Common myeloid progenitor, CD34-positive (primary cell): ENCODE results near the gene POLR1E.

ENCODE experiments used
- CTCF ChIA-PET: fragments of 350-600 bp; sonication (Branson Sonifier 250); formaldehyde crosslinking; loops from one replicate; lab custom pipeline; 2021; ENCODE audit warnings: antibody characterized with exemption; lab: Charles Lee
- POLR2A ChIA-PET: fragments of 350-600 bp; sonication (Branson Sonifier 250); formaldehyde crosslinking; loops from one replicate; lab custom pipeline; 2021; ENCODE audit warnings: antibody characterized with exemption; lab: Charles Lee
- DNase-seq, 3 donors: peaks; one replicate each; pipeline versions ENCODE4 v3.0.0 to v3.0.0-alpha.2; 2013
- H3K27ac ChIP-seq, 2 experiments: 1 replicate in 1 of 2; 2 replicates in 1 of 2; pipeline ENCODE4 v1.7.0; 2013; ENCODE audit warnings: inconsistent platforms in 2 of 2, low read length in 2 of 2, mild to moderate bottlenecking in 2 of 2, low read depth in 1 of 2, moderate library complexity in 1 of 2; ENCODE audit not compliant: severe bottlenecking in 2 of 2, insufficient read depth in 1 of 2, poor library complexity in 1 of 2
- H3K27me3 ChIP-seq, 5 experiments: replicated peaks in 2 of 5; 1 replicate in 3 of 5; 2 replicates in 2 of 5; pipeline versions ENCODE4 v1.6.1 to v1.7.0; 2013; ENCODE audit warnings: low read length in 4 of 5, mild to moderate bottlenecking in 2 of 5, moderate library complexity in 2 of 5, inconsistent platforms in 1 of 5; ENCODE audit not compliant: insufficient read depth in 5 of 5, control insufficient read depth in 4 of 5
- H3K36me3 ChIP-seq, 4 experiments: 1 replicate in 2 of 4; 2 replicates in 2 of 4; pipeline versions ENCODE4 v1.6.1 to v1.7.0; 2013; ENCODE audit warnings: low read length in 3 of 4, control low read depth in 1 of 4, mild to moderate bottlenecking in 1 of 4; ENCODE audit not compliant: control insufficient read depth in 4 of 4, insufficient read depth in 4 of 4
- H3K4me1 ChIP-seq, 4 experiments: 1 replicate in 3 of 4; 2 replicates in 1 of 4; pipeline versions ENCODE4 v1.6.1 to v1.7.1; 2013; ENCODE audit warnings: low read length in 3 of 4, mild to moderate bottlenecking in 3 of 4, control low read depth in 1 of 4, inconsistent platforms in 1 of 4, moderate library complexity in 1 of 4; ENCODE audit not compliant: control insufficient read depth in 4 of 4, insufficient read depth in 4 of 4; ENCODE audit errors: control extremely low read depth in 1 of 4
- H3K4me3 ChIP-seq, 7 experiments: 1 replicate in 4 of 7; 2 replicates in 3 of 7; pipeline versions ENCODE4 v1.5.1 to v1.7.0; 2013; ENCODE audit warnings: mild to moderate bottlenecking in 7 of 7, low read length in 6 of 7, moderate library complexity in 6 of 7, inconsistent platforms in 2 of 7, low read depth in 2 of 7, control low read depth in 1 of 7; ENCODE audit not compliant: insufficient read depth in 4 of 7, control insufficient read depth in 1 of 7; ENCODE audit errors: extremely low read depth in 1 of 7
- H3K9me3 ChIP-seq, 5 experiments: 1 replicate in 4 of 5; 2 replicates in 1 of 5; pipeline versions ENCODE4 v1.6.1 to v1.7.1; 2013; ENCODE audit warnings: low read length in 4 of 5, mild to moderate bottlenecking in 2 of 5, inconsistent platforms in 1 of 5, low read depth in 1 of 5, moderate library complexity in 1 of 5; ENCODE audit not compliant: control insufficient read depth in 4 of 5, insufficient read depth in 2 of 5; ENCODE audit errors: control extremely low read depth in 1 of 5
- WGBS: methylation state at CpG from one replicate; pipeline ENCODE4 v1.1.5; 2013; ENCODE audit not compliant: insufficient coverage; 5-methylcytosine and 5-hydroxymethylcytosine counted together

POLR1E gene

DNA sequence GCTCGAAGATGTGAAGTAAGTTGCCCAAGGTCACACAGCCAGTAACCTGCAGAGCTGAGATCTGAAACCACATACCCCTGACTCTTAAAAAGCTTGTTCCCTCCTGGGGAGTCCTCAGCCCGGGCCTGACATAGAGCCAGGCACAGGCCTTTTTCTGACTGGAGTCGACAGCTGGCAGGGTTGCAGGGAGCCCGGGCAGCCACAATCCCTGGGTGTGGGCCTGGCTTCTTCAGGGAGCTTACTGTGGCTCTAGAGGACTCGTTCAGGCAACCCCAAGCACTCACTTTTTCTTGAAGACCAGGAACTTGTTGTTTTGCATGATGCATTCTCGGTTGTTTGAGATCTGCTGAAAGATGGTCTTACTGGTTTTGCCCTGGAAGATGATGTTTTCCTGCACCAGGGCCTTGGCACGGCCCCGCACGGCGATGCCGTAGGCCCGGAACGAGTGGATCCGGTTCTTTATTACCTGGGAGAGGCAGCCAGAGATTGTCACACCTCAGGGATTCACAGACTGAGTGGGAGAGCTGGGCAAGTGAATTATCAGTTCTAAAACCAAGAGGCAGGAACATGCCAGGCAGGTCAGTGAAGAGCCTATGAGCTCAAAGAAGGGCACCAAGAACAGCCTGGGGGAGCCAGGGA lies 30.0 kb downstream of the POLR1E start:
- CTCF ChIA-PET: no interaction called here

DNA sequence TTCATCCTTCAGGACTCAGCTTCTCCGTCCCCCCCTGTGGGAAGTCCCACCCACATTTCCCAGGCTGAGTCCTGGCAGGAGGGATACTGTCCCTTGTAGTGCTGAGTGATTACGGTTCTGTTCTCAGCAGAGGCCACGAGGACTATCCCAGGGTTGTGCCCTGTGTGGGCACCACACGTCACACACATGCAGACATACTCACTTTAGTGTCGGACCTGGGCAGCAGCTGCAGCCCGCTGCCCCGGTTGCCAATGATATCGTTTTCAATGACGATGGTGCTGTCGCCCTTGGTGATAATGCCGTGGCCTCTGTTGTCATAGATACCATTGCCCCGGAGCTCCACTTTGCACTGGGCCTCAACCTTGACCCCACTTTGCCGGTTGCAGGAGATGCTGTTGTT lies 32.2 kb downstream of the POLR1E start:
- Histone ChIP-seq H3K27me3 (no peaks in the 10 kb centered on the region), H3K27ac (no peak overlapping the region), H3K4me3 (no peak overlapping the region), H3K9me3 (no peaks in the 10 kb centered on the region), H3K4me1 (no peaks in the 10 kb centered on the region), H3K36me3 (peaks cover 0 to 4% (median 3%) of the 10 kb centered on the region in 4 experiments)
- CTCF ChIA-PET: no interaction called here
- no peak for DNase-seq
- POLR2A ChIA-PET: no interaction called here
- WGBS: 95% methylated on average over 13 of the region's 13 CpGs

More for the DNA sequence above, 30.0 kb downstream of the POLR1E start:
- Histone ChIP-seq H3K36me3 (peaks cover 0 to 2% (median 0%) of the 10 kb centered on the region in 4 experiments), H3K27ac (no peak overlapping the region), H3K27me3 (no peaks in the 10 kb centered on the region), H3K4me3 (no peak overlapping the region), H3K4me1 (no peaks in the 10 kb centered on the region), H3K9me3 (no peaks in the 10 kb centered on the region)
- POLR2A ChIA-PET: no interaction called here
- 99% methylated on average over 14 of the region's 14 CpGs for WGBS
- DNase-seq: no peak

DNA sequence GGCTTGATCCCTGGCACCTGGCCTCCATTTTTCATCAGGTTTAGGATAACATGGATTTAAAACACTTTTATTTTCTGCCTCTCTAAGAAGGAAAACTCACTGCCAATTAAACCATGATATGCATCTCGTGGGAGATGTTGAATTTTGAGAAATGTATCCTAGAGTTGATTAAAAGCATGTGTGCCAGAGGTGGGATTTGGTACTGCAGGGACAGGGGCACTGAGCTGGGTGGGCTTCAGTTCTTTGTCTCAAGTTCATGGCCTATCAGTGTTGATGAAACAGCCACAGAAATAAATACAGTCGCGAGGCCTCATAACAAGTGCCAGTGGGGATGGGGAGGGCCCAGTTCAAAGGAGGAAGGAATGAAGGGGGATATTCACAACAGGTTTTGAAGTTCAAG lies 34.9 kb downstream of the POLR1E start:
- Histone ChIP-seq H3K27me3 (no peaks in the 10 kb centered on the region), H3K4me3 (no peak overlapping the region), H3K4me1 (no peaks in the 10 kb centered on the region), H3K9me3 (no peaks in the 10 kb centered on the region), H3K27ac (no peak overlapping the region), H3K36me3 (peaks cover 2 to 12% (median 3%) of the 10 kb centered on the region in 4 experiments)
- ChIA-PET CTCF (no interaction called here), POLR2A (no interaction called here)
- no peak for DNase-seq
- 94% methylated on average over 2 of the region's 3 CpGs for WGBS

DNA sequence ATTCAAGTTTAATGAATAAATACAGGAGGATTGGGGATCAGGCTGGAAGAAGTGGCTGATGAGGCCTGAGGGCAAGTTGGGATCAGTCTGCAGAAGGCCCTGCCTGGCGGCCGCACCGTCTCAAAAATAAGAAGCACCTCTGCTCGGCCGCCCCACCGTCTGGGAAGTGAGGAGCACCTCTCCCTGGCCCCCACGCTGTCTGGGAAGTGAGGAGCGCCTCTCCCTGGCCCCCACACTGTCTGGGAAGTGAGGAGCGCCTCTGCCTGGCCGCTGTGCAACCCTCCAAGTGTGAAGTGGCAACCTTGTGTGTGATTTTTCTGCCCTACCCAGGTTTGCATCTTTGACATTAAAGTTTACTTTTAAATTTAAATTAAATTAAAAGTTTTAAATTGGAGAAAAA lies 35.4 kb downstream of the POLR1E start:
- 94% methylated on average over 8 of the region's 10 CpGs for WGBS
- POLR2A ChIA-PET: no interaction called here
- no peaks in the 10 kb centered on the region for H3K9me3 ChIP-seq
- H3K27me3 ChIP-seq: no peaks in the 10 kb centered on the region
- DNase-seq: no peak
- peaks cover 2 to 12% (median 3%) of the 10 kb centered on the region in 4 experiments for H3K36me3 ChIP-seq
- no peak overlapping the region for H3K27ac ChIP-seq
- H3K4me1 ChIP-seq: no peaks in the 10 kb centered on the region
- no peak overlapping the region for H3K4me3 ChIP-seq
- CTCF ChIA-PET: no interaction called here

DNA sequence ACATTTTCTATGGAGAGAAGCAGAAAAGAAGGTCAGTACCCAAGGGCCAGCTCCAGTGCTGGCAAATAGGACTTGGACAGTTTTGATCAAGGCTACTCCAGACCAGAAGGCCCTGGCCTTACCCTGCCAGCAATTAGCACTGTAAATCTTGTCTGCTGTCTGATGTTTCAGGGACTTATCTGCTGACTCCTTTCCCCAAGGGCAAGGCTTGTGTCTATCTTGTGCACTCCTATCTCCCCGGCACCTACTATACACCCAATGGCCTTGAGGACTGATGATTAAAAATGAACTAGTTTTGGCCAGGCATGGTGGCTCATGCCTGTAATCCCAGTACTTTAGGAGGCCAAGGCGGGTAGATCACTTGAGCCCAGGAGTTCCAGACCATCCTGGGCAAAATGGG lies 37.2 kb downstream of the POLR1E start:
- POLR2A ChIA-PET: no interaction called here
- peaks cover under 1 to 16% (median 5%) of the 10 kb centered on the region in 4 experiments for H3K36me3 ChIP-seq
- CTCF ChIA-PET: no interaction called here
- H3K9me3 ChIP-seq: no peaks in the 10 kb centered on the region
- no peak overlapping the region for H3K27ac ChIP-seq
- WGBS: 100% methylated on average over 1 of the region's 2 CpGs
- no peak for DNase-seq
- H3K4me3 ChIP-seq: no peak overlapping the region
- H3K27me3 ChIP-seq: no peaks in the 10 kb centered on the region
- no peaks in the 10 kb centered on the region for H3K4me1 ChIP-seq

DNA sequence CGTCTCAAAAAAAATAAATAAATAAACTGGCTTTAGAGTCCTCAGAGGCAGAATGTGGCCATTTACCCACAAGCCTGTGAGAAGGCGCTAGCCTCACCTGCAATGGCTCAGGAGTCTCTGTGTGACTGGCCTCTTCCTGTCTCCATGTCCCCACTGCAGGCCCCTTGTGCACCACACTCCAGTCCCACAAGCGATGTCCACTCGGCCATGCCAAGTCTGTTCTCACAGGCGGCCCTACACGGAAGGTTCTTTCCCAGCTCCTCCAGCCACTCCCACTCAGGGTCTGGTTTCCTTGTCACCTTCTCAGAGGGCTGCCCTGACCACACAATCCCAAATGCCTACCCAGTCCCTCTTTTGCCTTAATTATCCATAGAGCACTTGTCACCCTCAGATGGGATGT lies 38.2 kb downstream of the POLR1E start:
- ChIA-PET CTCF (no interaction called here), POLR2A (no interaction called here)
- whole genome bisulfite sequencing: 99% methylated on average over 6 of the region's 6 CpGs

DNA sequence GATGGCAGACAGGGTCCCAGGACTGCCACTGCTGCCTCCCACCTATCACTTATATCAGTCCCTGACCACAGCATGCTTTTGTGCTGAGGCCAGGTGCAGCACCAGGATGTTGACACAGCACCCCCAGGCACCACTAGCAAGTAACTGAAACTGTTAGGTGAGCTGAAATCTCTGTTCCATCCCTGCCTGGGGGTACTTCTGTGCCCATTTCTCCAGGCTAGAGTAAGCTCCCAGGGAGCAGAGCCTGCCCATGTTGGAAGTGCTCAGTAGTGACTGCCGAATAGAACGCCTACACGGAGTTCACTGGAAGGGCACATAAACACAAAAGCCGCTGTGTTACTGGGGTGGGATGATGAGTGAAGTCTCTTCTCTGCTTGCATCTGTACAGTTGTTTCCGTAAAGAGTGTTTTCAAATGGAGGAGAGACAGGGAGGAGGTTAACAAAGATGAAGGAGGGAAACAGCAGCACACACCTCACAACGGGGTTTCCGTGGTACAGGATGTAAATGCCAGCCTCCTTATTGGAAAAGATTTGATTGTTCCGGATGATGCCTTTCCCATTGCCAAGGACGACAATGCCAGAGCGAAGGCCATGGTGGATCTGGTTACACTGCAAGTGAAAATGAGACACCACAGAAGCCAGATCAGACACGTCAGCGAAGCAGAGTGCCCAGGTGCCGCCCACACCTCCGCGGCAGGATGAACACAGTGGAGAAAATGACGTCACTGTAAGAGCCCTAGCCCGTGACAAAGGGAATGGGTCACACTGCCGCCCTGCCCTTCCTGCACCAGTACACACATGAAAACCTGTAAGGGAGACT lies 43.1 kb downstream of the POLR1E start:
- ChIA-PET CTCF (no interaction called here), POLR2A (no interaction called here)
- WGBS: 96% methylated on average over 18 of the region's 18 CpGs
- no peak for DNase-seq
- H3K27ac ChIP-seq: no peak overlapping the region
- no peaks in the 10 kb centered on the region for H3K27me3 ChIP-seq
- H3K9me3 ChIP-seq: no peaks in the 10 kb centered on the region
- H3K4me1 ChIP-seq: no peaks in the 10 kb centered on the region
- peaks cover 0 to 19% (median 6%) of the 10 kb centered on the region in 4 experiments for H3K36me3 ChIP-seq
- no peak overlapping the region for H3K4me3 ChIP-seq

More for the DNA sequence above, 38.2 kb downstream of the POLR1E start:
- Histone ChIP-seq H3K9me3 (no peaks in the 10 kb centered on the region), H3K4me3 (no peak overlapping the region), H3K36me3 (peaks cover 0 to 21% (median 6%) of the 10 kb centered on the region in 4 experiments), H3K27me3 (no peaks in the 10 kb centered on the region), H3K27ac (no peak overlapping the region), H3K4me1 (no peaks in the 10 kb centered on the region)
- DNase-seq: no peak
